Activated effector memory CD4-positive, alpha-beta T cell treated with anti-CD3 and anti-CD28 coated beads, Interleukin-2, amount 50 U/mL, for 16 hours (primary cell): ENCODE results near the gene MAP3K6.

Experiments used
- DNase-seq: peaks from one replicate; pipeline ENCODE4 v3.0.0-alpha.2; 2020

Gene MAP3K6

GRCh38 chr1:27332536-27333281 is 34.1 kb downstream of the MAP3K6 start:
- peak; percentile 85 for DNase-seq

- no peak for DNase-seq
Observed at GRCh38 chr1:27331922-27332321, 34.8 kb downstream of the MAP3K6 start.

- DNase-seq = no peak
Observed at GRCh38 chr1:27331426-27331825, 35.3 kb downstream of the MAP3K6 start.

- no peak for DNase-seq
Observed at GRCh38 chr1:27330786-27331185, 36.0 kb downstream of the MAP3K6 start.

GRCh38 chr1:27327964-27328363 is 38.8 kb downstream of the MAP3K6 start:
- no peak for DNase-seq

- DNase-seq = no peak
Observed at GRCh38 chr1:27325286-27325685, 41.5 kb downstream of the MAP3K6 start.

GRCh38 chr1:27322569-27323240 is 44.1 kb downstream of the MAP3K6 start:
- no peak for DNase-seq

GRCh38 chr1:27321813-27322568 is 44.8 kb downstream of the MAP3K6 start, which contains the start of gene TMEM222:
Gene TMEM222, plus strand, starts transcription at chr1:27322163. Its CDS starts 35 bp downstream, at chr1:27322198.
- peak; percentile 99 for DNase-seq

- DNase-seq = no peak
Observed at GRCh38 chr1:27318596-27318995, 48.2 kb downstream of the MAP3K6 start.

GRCh38 chr1:27318136-27318535 is 48.6 kb downstream of the MAP3K6 start:
- DNase-seq = no peak

GRCh38 chr1:27316860-27317259 is 49.9 kb downstream of the MAP3K6 start:
- no peak for DNase-seq

GRCh38 chr1:27314737-27315136 is 52.0 kb downstream of the MAP3K6 start:
- no peak for DNase-seq

- DNase-seq = no peak
Observed at GRCh38 chr1:27314169-27314568, 52.6 kb downstream of the MAP3K6 start.

GRCh38 chr1:27307874-27308598 is 58.7 kb downstream of the MAP3K6 start:
- no peak for DNase-seq

- no peak for DNase-seq
Observed at GRCh38 chr1:27306892-27307761, 59.6 kb downstream of the MAP3K6 start.

GRCh38 chr1:27306071-27306470 is 60.7 kb downstream of the MAP3K6 start:
- no peak for DNase-seq
